Measurements from ENCODE around the gene NACC2. TPM values are rescaled to one million over a fixed set of nuclear protein-coding genes. Genes with fewer than 3 reads are reported as not detected.

The NACC2 gene
- total and polyA plus RNA-seq, 2 of the 8 experiments (the other 6 are each of a cell fraction or from before 2014, with no cell fraction given), result 8.3 to 14.0 TPM

GRCh38 chr9:136048560-136049411, 46.3 kb downstream of the NACC2 start:
- H3K23me2 ChIP-seq (ENCODE audit: low read depth, low read length), result peaks cover 14% of the 10 kb centered on the region; the same call in 1 of the 2 replicates
- TF ChIP-seq GABPA (IDR thresholded peaks at IDR 0.05; ENCODE audit: borderline replicate concordance, insufficient read depth, low read length) (no peak), SIN3A (conservative IDR thresholded peaks at IDR 0.05 in 1 of 2, IDR thresholded peaks at IDR 0.05 in 1 of 2; ENCODE audit: low read depth in 1 of 2, low read length in 2 of 2) (no peak), CREB1 (IDR thresholded peaks at IDR 0.05) (no peak), KDM4A (IDR thresholded peaks at IDR 0.05; ENCODE audit: low read depth, low read length, severe bottlenecking) (no peak), CHD2 (IDR thresholded peaks at IDR 0.05; ENCODE audit: low read length) (no peak), SP4 (IDR thresholded peaks at IDR 0.05; ENCODE audit: low read length) (no peak), TEAD4 (IDR thresholded peaks at IDR 0.05; ENCODE audit: low read depth, low read length) (no peak), HDAC6 (IDR thresholded peaks at IDR 0.05; ENCODE audit: low read depth, low read length) (no peak), SP2 (IDR thresholded peaks at IDR 0.05; ENCODE audit: low read length) (no peak), CHD1 (IDR thresholded peaks at IDR 0.05; ENCODE audit: low read depth, low read length) (no peak), SIX5 (IDR thresholded peaks at IDR 0.05; ENCODE audit: low read depth, low read length) (no peak), ZNF274 (IDR thresholded peaks at IDR 0.05; ENCODE audit: borderline replicate concordance, extremely low read depth, low read length) (no peak)

More at GRCh38 chr9:136048560-136049411, 46.3 kb downstream of the NACC2 start:
- no peaks in the 10 kb centered on the region for H3K9me3 ChIP-seq (ENCODE audit: insufficient read depth in 2 of 2, low read depth in 1 of 2, low read length in 1 of 2)
- peaks cover 0 to 2% (median 0%) of the 10 kb centered on the region in 4 experiments; a peak in 2 of 7 replicates for H3K27me3 ChIP-seq (replicated peaks in 1 of 4; ENCODE audit: control insufficient read depth in 3 of 4, extremely low read depth in 1 of 4, insufficient read depth in 3 of 4, low read length in 3 of 4)
- H4K91ac ChIP-seq (replicated peaks; ENCODE audit: insufficient read length, low read length), result peak overlapping the region; percentile 68
- H3K4me1 ChIP-seq (replicated peaks in 1 of 4; ENCODE audit: control insufficient read depth in 3 of 4, insufficient read depth in 4 of 4, low read length in 3 of 4), result peaks cover 3 to 43% (median 19%) of the 10 kb centered on the region in 4 experiments
- H2BK15ac ChIP-seq (ENCODE audit: low read length), result no peak overlapping the region
- no peaks in the 10 kb centered on the region; a peak in 2 of 4 replicates for H3K79me2 ChIP-seq (ENCODE audit: control insufficient read depth in 1 of 2, insufficient read depth in 2 of 2, low read length in 2 of 2)
- H2BK20ac ChIP-seq (ENCODE audit: low read length), result no peak overlapping the region
- peaks cover 0 to 12% of the 10 kb centered on the region in 2 experiments for H4K20me1 ChIP-seq (replicated peaks in 1 of 2; ENCODE audit: control insufficient read depth in 1 of 2, insufficient read depth in 2 of 2, low read length in 2 of 2)
- no peak overlapping the region for H2BK120ac ChIP-seq (replicated peaks; ENCODE audit: low read depth, low read length)
- WGBS, 2 experiments (ENCODE audit: extremely low coverage in 1 of 2, insufficient coverage in 1 of 2, insufficient read length in 1 of 2, insufficient replicate concordance in 2 of 2, low coverage in 1 of 2, low lambda C conversion rate in 2 of 2, missing lambda C conversion rate in 1 of 2), result 81% methylated on average over 30 of the region's 30 CpGs; no CpG with 5 or more reads in 1 of the 2 experiments
- no peak overlapping the region for H4K5ac ChIP-seq (ENCODE audit: insufficient read length, low read depth, low read length)
- 0 out of 2 replicates have a peak overlapping the region, but pooled peaks have one; percentile 35 for H2BK5ac ChIP-seq (ENCODE audit: low read depth, low read length)
- H2BK12ac ChIP-seq (ENCODE audit: low read depth, low read length), result peak overlapping the region; percentile 50; the same call in 1 of the 2 replicates
- DNase-seq (ENCODE audit: low read depth in 1 of 2, low spot score in 2 of 2) (no peak), FAIRE-seq (no peak)
- H3K4ac ChIP-seq (replicated peaks; ENCODE audit: insufficient read length, low read depth, low read length), result peak overlapping the region; percentile 23
- no peak overlapping the region for H3K23ac ChIP-seq (ENCODE audit: insufficient read length)
- no peak overlapping the region for H3K4me3 ChIP-seq (ENCODE audit: extremely low read depth in 1 of 4, insufficient read depth in 2 of 4, low read depth in 3 of 4, low read length in 4 of 4)
- no peak overlapping the region for H2AFZ ChIP-seq (ENCODE audit: low read length)
- no peak overlapping the region for H4K8ac ChIP-seq (ENCODE audit: extremely low read depth, insufficient read depth, low read length)
- H3K27ac ChIP-seq (ENCODE audit: low read depth, low read length), result no peak overlapping the region
- H3K36me3 ChIP-seq (ENCODE audit: control insufficient read depth in 2 of 4, insufficient read depth in 4 of 4, low read length in 3 of 4), result peaks cover 0 to 7% (median 0%) of the 10 kb centered on the region in 4 experiments; a peak in 2 of 8 replicates
- ChIA-PET POLR2A (ENCODE audit: partially characterized antibody) (interaction anchor here (1.1 to 1.2 kb wide), 2 partner anchors 10 to 48 kb away, joined by 4 to 5 read pairs; no protein-coding TSS in a partner anchor), CTCF (ENCODE audit: partially characterized antibody) (interaction anchor here (0.8 to 1.1 kb wide), 3 partner anchors 20 to 82 kb away, joined by 3 to 5 read pairs (median 4); no protein-coding TSS in a partner anchor)
- peak overlapping the region; percentile 9; the same call in 1 of the 2 replicates for H2AK5ac ChIP-seq (ENCODE audit: low read depth, low read length)
- H3K9ac ChIP-seq (replicated peaks in 1 of 4; ENCODE audit: extremely low read depth in 1 of 4, low read depth in 3 of 4, low read length in 3 of 4), result no peak overlapping the region; a peak in 1 of 7 replicates
- H3K4me2 ChIP-seq (ENCODE audit: insufficient read depth in 1 of 2, low read depth in 2 of 2, low read length in 2 of 2), result 0 out of 4 replicates have a peak overlapping the region, but pooled peaks of 1 of the 2 experiments have one; percentile 4
- no peak overlapping the region for H3K56ac ChIP-seq (replicated peaks; ENCODE audit: insufficient read length, low read depth, low read length)
- H3K18ac ChIP-seq (ENCODE audit: extremely low read depth, low read length), result peak overlapping the region; percentile 19
- H3K14ac ChIP-seq (ENCODE audit: insufficient read length), result no peak overlapping the region
- no peaks in the 10 kb centered on the region; the same call in 1 of the 2 replicates for H3K79me1 ChIP-seq (ENCODE audit: low read depth, low read length)
